HepG2 (cell line): ENCODE results near the gene FNDC3B. TPM values are rescaled to one million over a fixed set of nuclear protein-coding genes. Genes with fewer than 3 reads are reported as not detected.

Source experiments
- BCL6 ChIP-seq: IDR thresholded peaks from 2 replicates; pipeline ENCODE4 v1.6.1; 2016; ENCODE audit warnings: missing genetic modification reagents, missing compliant biosample characterization
- CCAR2 ChIP-seq: fragments of 200-400 bp; formaldehyde crosslinking; optimal IDR thresholded peaks from 2 replicates; pipeline ENCODE3; 2018; ENCODE audit warnings: low read depth, mild to moderate bottlenecking, low read length, moderate library complexity
- GTF3A ChIP-seq: sonication (generic); formaldehyde crosslinking; conservative IDR thresholded peaks from 2 replicates; pipeline ENCODE4 v1.4.0; 2020; ENCODE audit warnings: mild to moderate bottlenecking, missing genetic modification reagents
- HOXA7 ChIP-seq: sonication (generic); formaldehyde crosslinking; IDR thresholded peaks from 2 replicates; pipeline ENCODE4 v1.8.1; 2022; ENCODE audit warnings: mild to moderate bottlenecking, missing genetic modification reagents, moderate library complexity
- KAT7 ChIP-seq: IDR thresholded peaks from 2 replicates; pipeline ENCODE4 v1.6.1; 2018; ENCODE audit warnings: borderline replicate concordance, missing compliant biosample characterization
- KDM4B ChIP-seq: sonication (generic); formaldehyde crosslinking; IDR thresholded peaks from 2 replicates; pipeline ENCODE4 v1.4.0; 2020; ENCODE audit warnings: missing genetic modification reagents
- NR2F1 ChIP-seq, 2 experiments: fragments of 450-650 bp in 1 of 2; formaldehyde crosslinking in 1 of 2; IDR thresholded peaks; 2 replicates each; pipeline versions ENCODE4 v1.5.0 to v1.6.1; 2016 to 2020; ENCODE audit warnings: mild to moderate bottlenecking in 1 of 2, missing compliant biosample characterization in 1 of 2, missing genetic modification reagents in 1 of 2, moderate library complexity in 1 of 2
- PHF21A ChIP-seq: sonication (generic); formaldehyde crosslinking; IDR thresholded peaks from 2 replicates; pipeline ENCODE4 v1.5.0; 2020; ENCODE audit warnings: mild to moderate bottlenecking, missing genetic modification reagents
- TMF1 ChIP-seq: sonication (generic); formaldehyde crosslinking; IDR thresholded peaks from 2 replicates; pipeline ENCODE4 v1.8.1; 2022; ENCODE audit warnings: low read depth, missing genetic modification reagents
- YEATS4 ChIP-seq: sonication (generic); formaldehyde crosslinking; IDR thresholded peaks from 2 replicates; pipeline ENCODE4 v1.4.0; 2020; ENCODE audit warnings: missing genetic modification reagents, borderline replicate concordance
- ZBTB3 ChIP-seq: sonication (generic); formaldehyde crosslinking; IDR thresholded peaks from 2 replicates; pipeline ENCODE4 v1.4.0; 2020; ENCODE audit warnings: low read depth, mild to moderate bottlenecking, moderate library complexity, missing genetic modification reagents, borderline replicate concordance
- ZNF232 ChIP-seq: sonication (generic); formaldehyde crosslinking; IDR thresholded peaks from 2 replicates; pipeline ENCODE4 v1.4.0; 2020; ENCODE audit warnings: missing genetic modification reagents, borderline replicate concordance
- ZNF564 ChIP-seq: sonication (generic); formaldehyde crosslinking; IDR thresholded peaks from 2 replicates; pipeline ENCODE4 v1.8.1; 2023; ENCODE audit warnings: mild to moderate bottlenecking, missing genetic modification reagents
- polyA plus RNA-seq, 8 experiments: library from polyadenylated mRNA; depleted of rRNA in 3 of 8; stranded (reverse) in 7 of 8; unstranded in 1 of 8; fragments of >200 nt; fragmentation: Illumina TruSeq in 4 of 8; extraction: Trizol in 4 of 8; gene quantifications; 2 replicates each; pipeline versions ENCODE4 v1.2.1 to v1.2.3, GENCODE V29; 2011 to 2016; ENCODE audit warnings: low read depth in 4 of 8, missing spikeins in 1 of 8, mixed read lengths in 1 of 8; ENCODE audit not compliant: insufficient read depth in 1 of 8
- total RNA-seq, 5 experiments: library from RNA; depleted of rRNA; stranded (reverse); fragments of >200 nt; fragmentation: Illumina TruSeq; extraction: Trizol; gene quantifications; 2 replicates each; pipeline ENCODE4 v1.2.3, GENCODE V29; 2016; ENCODE audit warnings: low read depth in 1 of 5
- TF ChIP-seq, protein P1 (sequence below): sonication (generic); formaldehyde crosslinking; IDR thresholded peaks from 2 replicates; pipeline ENCODE4 v1.8.1; 2023; ENCODE audit warnings: mild to moderate bottlenecking, missing genetic modification reagents
- TF ChIP-seq, protein P2 (sequence below): sonication (generic); formaldehyde crosslinking; IDR thresholded peaks from 2 replicates; pipeline ENCODE4 v1.5.0; 2020; ENCODE audit warnings: mild to moderate bottlenecking, missing genetic modification reagents
- TF ChIP-seq, protein P3 (sequence below): IDR thresholded peaks from 2 replicates; pipeline ENCODE4 v1.6.1; 2012; ENCODE audit warnings: inconsistent platforms
- TF ChIP-seq, protein P4 (sequence below): sonication (generic); formaldehyde crosslinking; IDR thresholded peaks from 2 replicates; pipeline ENCODE4 v1.5.1; 2020; ENCODE audit warnings: mild to moderate bottlenecking, missing genetic modification reagents, borderline replicate concordance

Gene FNDC3B
- total and polyA plus RNA-seq, 2 of the 13 experiments (the other 11 are each of a cell fraction or from before 2014, with no cell fraction given), result 74.8 to 103 TPM

DNA sequence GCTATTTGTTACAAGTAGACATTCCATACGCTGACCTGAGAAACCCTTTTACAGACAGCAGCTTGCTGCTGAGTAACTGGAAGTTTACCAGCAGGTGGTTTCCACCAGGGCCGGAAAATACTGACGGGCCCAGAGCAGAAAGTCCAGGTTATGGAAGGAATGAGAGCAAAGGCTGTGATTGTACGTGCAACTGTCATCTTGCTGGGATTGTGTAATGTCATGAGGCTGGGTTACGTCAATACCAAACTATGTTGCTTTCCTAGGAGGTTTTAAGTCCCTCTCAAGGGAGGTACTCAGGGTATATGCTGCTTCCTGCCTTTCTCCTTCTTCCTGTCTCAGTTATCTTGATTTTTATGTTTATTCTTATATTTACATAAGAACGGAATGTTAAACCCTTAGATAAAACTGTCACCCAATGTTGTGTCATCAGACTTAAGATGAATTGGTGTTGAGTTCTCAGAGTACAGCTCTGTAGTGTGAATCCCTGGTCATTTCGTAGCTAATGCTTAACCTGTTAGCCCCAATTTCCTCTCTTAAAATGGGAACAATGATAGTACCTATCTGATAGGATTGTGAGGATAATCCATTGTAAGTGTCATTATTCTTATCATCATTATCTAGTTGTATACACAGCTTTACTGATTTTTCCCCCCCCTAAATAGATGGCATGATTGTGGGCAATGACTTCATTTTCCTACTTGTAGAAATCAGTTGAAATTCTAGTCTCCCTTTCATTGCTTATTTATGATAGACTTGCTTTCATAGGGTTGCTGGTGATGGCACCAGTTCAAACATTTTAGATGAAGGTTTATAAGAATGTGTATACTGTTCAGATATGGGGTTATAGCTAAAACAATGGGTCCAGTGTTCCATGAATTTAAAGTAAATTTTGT is 101.4 kb downstream of the FNDC3B start (continued):
- TF ChIP-seq, protein P1, sequence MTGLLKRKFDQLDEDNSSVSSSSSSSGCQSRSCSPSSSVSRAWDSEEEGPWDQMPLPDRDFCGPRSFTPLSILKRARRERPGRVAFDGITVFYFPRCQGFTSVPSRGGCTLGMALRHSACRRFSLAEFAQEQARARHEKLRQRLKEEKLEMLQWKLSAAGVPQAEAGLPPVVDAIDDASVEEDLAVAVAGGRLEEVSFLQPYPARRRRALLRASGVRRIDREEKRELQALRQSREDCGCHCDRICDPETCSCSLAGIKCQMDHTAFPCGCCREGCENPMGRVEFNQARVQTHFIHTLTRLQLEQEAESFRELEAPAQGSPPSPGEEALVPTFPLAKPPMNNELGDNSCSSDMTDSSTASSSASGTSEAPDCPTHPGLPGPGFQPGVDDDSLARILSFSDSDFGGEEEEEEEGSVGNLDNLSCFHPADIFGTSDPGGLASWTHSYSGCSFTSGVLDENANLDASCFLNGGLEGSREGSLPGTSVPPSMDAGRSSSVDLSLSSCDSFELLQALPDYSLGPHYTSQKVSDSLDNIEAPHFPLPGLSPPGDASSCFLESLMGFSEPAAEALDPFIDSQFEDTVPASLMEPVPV (CRISPR knock-in tag), result peak; percentile 84; the same call in 1 of the 2 replicates
- TF ChIP-seq TMF1 (CRISPR knock-in tag), result 0 out of 2 replicates have a peak, but pooled peaks have one; percentile 38
- TF ChIP-seq ZNF232 (CRISPR knock-in tag), result peak; percentile 99
- 0 out of 2 replicates have a peak, but pooled peaks have one; percentile 75 for TF ChIP-seq KDM4B (CRISPR knock-in tag)
- peak; percentile 98 for TF ChIP-seq PHF21A (CRISPR knock-in tag)
- TF ChIP-seq BCL6, result peak; percentile 96
- TF ChIP-seq, protein P2, sequence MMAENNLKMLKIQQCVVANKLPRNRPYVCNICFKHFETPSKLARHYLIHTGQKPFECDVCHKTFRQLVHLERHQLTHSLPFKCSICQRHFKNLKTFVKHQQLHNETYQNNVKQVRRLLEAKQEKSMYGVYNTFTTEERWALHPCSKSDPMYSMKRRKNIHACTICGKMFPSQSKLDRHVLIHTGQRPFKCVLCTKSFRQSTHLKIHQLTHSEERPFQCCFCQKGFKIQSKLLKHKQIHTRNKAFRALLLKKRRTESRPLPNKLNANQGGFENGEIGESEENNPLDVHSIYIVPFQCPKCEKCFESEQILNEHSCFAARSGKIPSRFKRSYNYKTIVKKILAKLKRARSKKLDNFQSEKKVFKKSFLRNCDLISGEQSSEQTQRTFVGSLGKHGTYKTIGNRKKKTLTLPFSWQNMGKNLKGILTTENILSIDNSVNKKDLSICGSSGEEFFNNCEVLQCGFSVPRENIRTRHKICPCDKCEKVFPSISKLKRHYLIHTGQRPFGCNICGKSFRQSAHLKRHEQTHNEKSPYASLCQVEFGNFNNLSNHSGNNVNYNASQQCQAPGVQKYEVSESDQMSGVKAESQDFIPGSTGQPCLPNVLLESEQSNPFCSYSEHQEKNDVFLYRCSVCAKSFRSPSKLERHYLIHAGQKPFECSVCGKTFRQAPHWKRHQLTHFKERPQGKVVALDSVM (CRISPR knock-in tag), result peak; percentile 69
- TF ChIP-seq, protein P3, sequence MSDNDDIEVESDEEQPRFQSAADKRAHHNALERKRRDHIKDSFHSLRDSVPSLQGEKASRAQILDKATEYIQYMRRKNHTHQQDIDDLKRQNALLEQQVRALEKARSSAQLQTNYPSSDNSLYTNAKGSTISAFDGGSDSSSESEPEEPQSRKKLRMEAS, result peak; percentile 78
- TF ChIP-seq CCAR2, result no peak
- TF ChIP-seq, protein P4, sequence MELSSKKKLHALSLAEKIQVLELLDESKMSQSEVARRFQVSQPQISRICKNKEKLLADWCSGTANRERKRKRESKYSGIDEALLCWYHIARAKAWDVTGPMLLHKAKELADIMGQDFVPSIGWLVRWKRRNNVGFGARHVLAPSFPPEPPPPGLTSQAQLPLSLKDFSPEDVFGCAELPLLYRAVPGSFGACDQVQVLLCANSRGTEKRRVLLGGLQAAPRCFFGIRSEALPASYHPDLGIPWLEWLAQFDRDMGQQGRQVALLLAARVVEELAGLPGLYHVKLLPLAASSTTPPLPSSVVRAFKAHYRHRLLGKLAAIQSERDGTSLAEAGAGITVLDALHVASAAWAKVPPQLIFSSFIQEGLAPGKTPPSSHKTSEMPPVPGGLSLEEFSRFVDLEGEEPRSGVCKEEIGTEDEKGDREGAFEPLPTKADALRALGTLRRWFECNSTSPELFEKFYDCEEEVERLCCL, result peak; percentile 85
- TF ChIP-seq YEATS4 (CRISPR knock-in tag), result peak; percentile 71
- peak in 1 of 2 experiments; percentile 59; a peak in 3 of 4 replicates for TF ChIP-seq NR2F1 (CRISPR knock-in tag; IDR thresholded peaks at IDR 0.05)
- TF ChIP-seq ZNF564 (CRISPR knock-in tag), result peak; percentile 45; the same call in 1 of the 2 replicates
- no peak for TF ChIP-seq HOXA7 (CRISPR knock-in tag)
- TF ChIP-seq KAT7 (CRISPR knock-in tag), result peak; percentile 59; the same call in 1 of the 2 replicates
- 0 out of 2 replicates have a peak, but pooled peaks have one; percentile 54 for TF ChIP-seq ZBTB3
- no peak for TF ChIP-seq GTF3A (CRISPR knock-in tag)
